ENCODE data around the gene NEMP1.
"Not testable (repeated sequence)": the region's sequence is repeated elsewhere in the genome, so short reads cannot be mapped to it uniquely, and the experiment has no call there.

Gene NEMP1

GRCh38 chr12:57033431-57033830, 45.2 kb downstream of the NEMP1 start:
- no peak for DNase-seq (ENCODE audit: extremely low read depth in 1 of 2, low read depth in 1 of 2)

GRCh38 chr12:57031789-57032188, 46.8 kb downstream of the NEMP1 start:
- DNase-seq (ENCODE audit: extremely low read depth in 1 of 2, low read depth in 1 of 2): no peak

GRCh38 chr12:57031138-57031725, 47.4 kb downstream of the NEMP1 start:
- no peak for DNase-seq (ENCODE audit: extremely low read depth in 1 of 2, low read depth in 1 of 2)

GRCh38 chr12:57029457-57029856, 49.1 kb downstream of the NEMP1 start:
- DNase-seq (ENCODE audit: extremely low read depth in 1 of 2, low read depth in 1 of 2): no peak

- no peak for DNase-seq (ENCODE audit: extremely low read depth in 1 of 2, low read depth in 1 of 2)
These were observed 50.8 kb downstream of the NEMP1 start for GRCh38 chr12:57027805-57028153.

- DNase-seq (ENCODE audit: extremely low read depth in 1 of 2, low read depth in 1 of 2): no peak
These were observed 51.4 kb downstream of the NEMP1 start for GRCh38 chr12:57027011-57027804.

GRCh38 chr12:57025196-57025595, 53.4 kb downstream of the NEMP1 start:
- DNase-seq (ENCODE audit: extremely low read depth in 1 of 2, low read depth in 1 of 2): no peak

- not testable (repeated sequence) for DNase-seq (ENCODE audit: extremely low read depth in 1 of 2, low read depth in 1 of 2)
These were observed 56.3 kb downstream of the NEMP1 start for GRCh38 chr12:57022324-57022723.

- DNase-seq (ENCODE audit: extremely low read depth in 1 of 2, low read depth in 1 of 2): no peak
These were observed 58.4 kb downstream of the NEMP1 start for GRCh38 chr12:57019983-57020719.

GRCh38 chr12:57018906-57019305, 59.7 kb downstream of the NEMP1 start:
- DNase-seq (ENCODE audit: extremely low read depth in 1 of 2, low read depth in 1 of 2): no peak

- DNase-seq (ENCODE audit: extremely low read depth in 1 of 2, low read depth in 1 of 2): not testable (repeated sequence)
These were observed 60.2 kb downstream of the NEMP1 start for GRCh38 chr12:57018353-57018752.

- no peak for DNase-seq (ENCODE audit: extremely low read depth in 1 of 2, low read depth in 1 of 2)
These were observed 62.2 kb downstream of the NEMP1 start, which contains the start of gene TAC3 for GRCh38 chr12:57016348-57016747. TSS of gene TAC3 (minus strand) at chr12:57016529. CDS start at chr12:57015797, 732 bp downstream.

- DNase-seq (ENCODE audit: extremely low read depth in 1 of 2, low read depth in 1 of 2): no peak
These were observed 65.8 kb downstream of the NEMP1 start for GRCh38 chr12:57012600-57013465.

GRCh38 chr12:57011438-57012424, 66.9 kb downstream of the NEMP1 start:
- no peak for DNase-seq (ENCODE audit: extremely low read depth in 1 of 2, low read depth in 1 of 2)

GRCh38 chr12:57010627-57011247, 67.9 kb downstream of the NEMP1 start:
- no peak for DNase-seq (ENCODE audit: extremely low read depth in 1 of 2, low read depth in 1 of 2)

GRCh38 chr12:57009949-57010626, 68.5 kb downstream of the NEMP1 start:
- DNase-seq (ENCODE audit: extremely low read depth in 1 of 2, low read depth in 1 of 2): no peak

- no peak for DNase-seq (ENCODE audit: extremely low read depth in 1 of 2, low read depth in 1 of 2)
These were observed 70.4 kb downstream of the NEMP1 start for GRCh38 chr12:57008178-57008577.

- peak in 1 of 2 donors; percentile 20 for DNase-seq (ENCODE audit: extremely low read depth in 1 of 2, low read depth in 1 of 2)
These were observed 71.6 kb downstream of the NEMP1 start for GRCh38 chr12:57006809-57007475.
